Vagina (tissue), 2 donors: ENCODE measurements around the gene EFHC1. TPM values are rescaled to one million over a fixed set of nuclear protein-coding genes. Genes with fewer than 3 reads are reported as not detected.

Experiments
- DNase-seq, 2 donors: peaks; one replicate each; pipeline ENCODE4 v3.0.0-alpha.2; 2017; ENCODE audit errors: extremely low spot score in 2 of 2
- H3K27ac ChIP-seq: fragments of 200-600 bp; sonication (generic); one replicate; pipeline ENCODE4 v1.5.1; 2019
- H3K27me3 ChIP-seq: fragments of 200-600 bp; sonication (generic); one replicate; pipeline ENCODE4 v1.5.1; 2019
- H3K36me3 ChIP-seq, 2 donors: fragments of 200-600 bp; sonication (generic); one replicate each; pipeline ENCODE4 v1.5.1; 2017 to 2019
- H3K4me1 ChIP-seq: fragments of 200-600 bp; sonication (generic); one replicate; pipeline ENCODE4 v1.5.1; 2019
- H3K4me3 ChIP-seq, 2 donors: fragments of 200-600 bp; sonication (generic); 1 replicate in 1 of 2; 2 replicates in 1 of 2; pipeline ENCODE4 v1.5.1; 2016 to 2019
- H3K9me3 ChIP-seq: fragments of 200-600 bp; sonication (generic); one replicate; pipeline ENCODE4 v1.5.1; 2019
- POLR2A ChIP-seq, 2 donors: fragments of 450-650 bp; IDR thresholded peaks; one replicate each; pipeline ENCODE4 v1.6.1; 2017; ENCODE audit warnings: antibody characterized with exemption in 2 of 2, mild to moderate bottlenecking in 2 of 2, moderate library complexity in 2 of 2
- POLR2AphosphoS5 ChIP-seq, 2 donors: sonication (generic); formaldehyde crosslinking; IDR thresholded peaks; one replicate each; pipeline ENCODE4 v1.9.0; 2017; ENCODE audit warnings: antibody characterized with exemption in 2 of 2, mild to moderate bottlenecking in 2 of 2, low read depth in 1 of 2; ENCODE audit not compliant: insufficient read depth in 1 of 2
- intact Hi-C: fragments of 100-400 bp; cut with DNase I; formaldehyde crosslinking; loops from one replicate; pipeline ENCODE4 v1.15.1; 2023
- total RNA-seq: library from RNA; depleted of rRNA; stranded (reverse); fragments of >200 nt; gene quantifications from one replicate; pipeline ENCODE4 v1.2.3, GENCODE V29; 2016
- TF ChIP-seq, protein P1 (sequence below), 3 experiments: fragments of 450-650 bp in 2 of 3; fragments of 200-600 bp in 1 of 3; sonication (generic) in 1 of 3; IDR thresholded peaks; one replicate each; pipeline ENCODE4 v1.5.1; 2017 to 2019; ENCODE audit warnings: antibody characterized with exemption in 3 of 3, mild to moderate bottlenecking in 2 of 3, moderate library complexity in 2 of 3

EFHC1 gene
- total RNA-seq, 1 donor from 2014 or later, result 27.0 TPM

- peaks cover 73% of the 10 kb centered on the region for H3K4me1 ChIP-seq
- H3K36me3 ChIP-seq, result no peaks in the 10 kb centered on the region
- no peaks in the 10 kb centered on the region for H3K27me3 ChIP-seq
- TF ChIP-seq, protein P1, sequence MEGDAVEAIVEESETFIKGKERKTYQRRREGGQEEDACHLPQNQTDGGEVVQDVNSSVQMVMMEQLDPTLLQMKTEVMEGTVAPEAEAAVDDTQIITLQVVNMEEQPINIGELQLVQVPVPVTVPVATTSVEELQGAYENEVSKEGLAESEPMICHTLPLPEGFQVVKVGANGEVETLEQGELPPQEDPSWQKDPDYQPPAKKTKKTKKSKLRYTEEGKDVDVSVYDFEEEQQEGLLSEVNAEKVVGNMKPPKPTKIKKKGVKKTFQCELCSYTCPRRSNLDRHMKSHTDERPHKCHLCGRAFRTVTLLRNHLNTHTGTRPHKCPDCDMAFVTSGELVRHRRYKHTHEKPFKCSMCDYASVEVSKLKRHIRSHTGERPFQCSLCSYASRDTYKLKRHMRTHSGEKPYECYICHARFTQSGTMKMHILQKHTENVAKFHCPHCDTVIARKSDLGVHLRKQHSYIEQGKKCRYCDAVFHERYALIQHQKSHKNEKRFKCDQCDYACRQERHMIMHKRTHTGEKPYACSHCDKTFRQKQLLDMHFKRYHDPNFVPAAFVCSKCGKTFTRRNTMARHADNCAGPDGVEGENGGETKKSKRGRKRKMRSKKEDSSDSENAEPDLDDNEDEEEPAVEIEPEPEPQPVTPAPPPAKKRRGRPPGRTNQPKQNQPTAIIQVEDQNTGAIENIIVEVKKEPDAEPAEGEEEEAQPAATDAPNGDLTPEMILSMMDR (IDR thresholded peaks at IDR 0.05), result no peak
- TF ChIP-seq POLR2A (IDR thresholded peaks at IDR 0.05) (no peak), POLR2AphosphoS5 (IDR thresholded peaks at IDR 0.05; ENCODE audit: insufficient read depth in 1 of 2, low read depth in 1 of 2) (no peak)
- no peaks in the 10 kb centered on the region for H3K9me3 ChIP-seq
- no peak overlapping the region for H3K4me3 ChIP-seq
- intact Hi-C loops, result no loop called here
- no peak for DNase-seq
- no peak overlapping the region for H3K27ac ChIP-seq
Observed at GRCh38 chr6:52540286-52540902, 120.3 kb downstream of the EFHC1 start.

GRCh38 chr6:52541135-52541534, 121.0 kb downstream of the EFHC1 start:
- intact Hi-C loops, result no loop called here
- TF ChIP-seq POLR2AphosphoS5 (IDR thresholded peaks at IDR 0.05; ENCODE audit: insufficient read depth in 1 of 2, low read depth in 1 of 2) (no peak), POLR2A (IDR thresholded peaks at IDR 0.05) (no peak)
- TF ChIP-seq, protein P1 (IDR thresholded peaks at IDR 0.05), result no peak
- H3K4me3 ChIP-seq, result no peak overlapping the region
- no peaks in the 10 kb centered on the region for H3K27me3 ChIP-seq
- no peak for DNase-seq
- no peaks in the 10 kb centered on the region for H3K9me3 ChIP-seq
- H3K4me1 ChIP-seq, result peaks cover 81% of the 10 kb centered on the region
- no peaks in the 10 kb centered on the region for H3K36me3 ChIP-seq
- H3K27ac ChIP-seq, result no peak overlapping the region

DNA sequence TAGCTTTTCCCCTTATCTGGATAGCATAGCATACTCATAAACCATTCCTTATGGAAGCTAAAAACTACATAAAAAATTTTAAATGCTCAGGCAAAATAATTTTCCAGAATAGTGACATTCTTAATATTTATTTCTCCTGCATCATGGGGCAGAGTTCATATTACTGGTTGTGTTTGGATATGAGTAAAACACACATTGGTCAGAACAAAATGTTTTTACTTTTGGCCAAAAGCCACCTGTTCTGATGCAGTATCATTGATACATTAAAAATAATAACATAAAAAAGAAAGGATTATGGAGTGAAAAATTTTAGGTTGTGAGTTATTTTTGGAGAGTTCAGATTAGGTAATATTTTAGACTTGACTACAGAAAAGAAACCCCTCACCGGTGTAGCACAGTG, 123.1 kb downstream of the EFHC1 start:
- peaks cover 76% of the 10 kb centered on the region for H3K4me1 ChIP-seq
- TF ChIP-seq POLR2AphosphoS5 (IDR thresholded peaks at IDR 0.05; ENCODE audit: insufficient read depth in 1 of 2, low read depth in 1 of 2), result no peak
- TF ChIP-seq, protein P1 (IDR thresholded peaks at IDR 0.05), result no peak
- no peak for TF ChIP-seq POLR2A (IDR thresholded peaks at IDR 0.05)
- intact Hi-C loops, result no loop called here

DNA sequence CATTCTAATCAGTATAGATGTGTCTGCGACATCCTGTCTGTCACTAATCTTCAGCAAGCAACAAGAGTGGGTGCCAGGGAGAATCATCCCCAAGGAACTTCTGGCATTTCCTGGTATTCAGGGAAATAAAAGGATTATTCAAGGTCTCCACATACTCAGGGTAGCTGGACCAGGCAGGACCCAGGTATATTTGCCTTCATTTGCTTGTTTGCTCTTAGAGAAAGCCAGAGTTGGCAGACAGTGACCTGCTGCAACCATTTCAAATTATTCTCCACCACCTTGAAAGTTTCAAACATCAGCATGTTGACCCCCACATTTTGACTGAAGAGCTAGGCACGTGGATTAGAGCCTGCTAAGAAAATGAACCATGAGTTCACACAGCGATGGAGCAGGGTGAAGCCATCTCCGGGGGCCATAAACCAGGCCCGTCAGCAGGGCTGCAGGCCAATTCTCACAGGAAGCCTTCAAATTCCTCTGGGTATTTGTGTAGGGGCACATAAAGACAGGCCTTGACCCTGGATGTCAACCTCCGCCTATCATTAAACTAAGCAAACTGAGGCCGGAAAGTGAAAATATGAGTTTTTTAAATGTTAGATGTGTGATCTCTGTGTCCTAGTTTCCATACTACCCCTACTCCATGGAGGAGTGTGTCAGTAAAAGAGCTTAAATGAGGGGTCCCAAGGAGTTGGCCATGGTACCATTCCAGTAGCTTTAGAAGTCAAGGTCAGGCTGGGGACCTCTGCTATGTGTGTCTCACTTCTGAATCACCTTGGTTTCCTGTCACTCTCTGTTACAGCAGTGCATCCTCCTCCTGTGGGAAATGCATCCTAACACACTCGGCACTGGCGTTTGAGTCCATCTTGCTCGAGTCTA, 123.8 kb downstream of the EFHC1 start:
- H3K4me1 ChIP-seq, result peaks cover 72% of the 10 kb centered on the region
- intact Hi-C loops, result no loop called here

More for the DNA sequence above, 123.1 kb downstream of the EFHC1 start:
- no peak overlapping the region for H3K27ac ChIP-seq
- no peak for DNase-seq
- no peak overlapping the region for H3K4me3 ChIP-seq
- H3K27me3 ChIP-seq, result no peaks in the 10 kb centered on the region
- H3K9me3 ChIP-seq, result no peaks in the 10 kb centered on the region
- H3K36me3 ChIP-seq, result no peaks in the 10 kb centered on the region

More for the DNA sequence above, 123.8 kb downstream of the EFHC1 start:
- no peak overlapping the region for H3K27ac ChIP-seq
- no peaks in the 10 kb centered on the region for H3K9me3 ChIP-seq
- H3K4me3 ChIP-seq, result no peak overlapping the region
- no peak for DNase-seq
- H3K36me3 ChIP-seq, result no peaks in the 10 kb centered on the region
- TF ChIP-seq, protein P1 (IDR thresholded peaks at IDR 0.05), result no peak
- no peak for TF ChIP-seq POLR2A (IDR thresholded peaks at IDR 0.05)
- no peak for TF ChIP-seq POLR2AphosphoS5 (IDR thresholded peaks at IDR 0.05; ENCODE audit: insufficient read depth in 1 of 2, low read depth in 1 of 2)
- no peaks in the 10 kb centered on the region for H3K27me3 ChIP-seq
